KMS-11 (cell line): ENCODE measurements around the gene LRRC14B.

ENCODE experiments used
- H2AFZ ChIP-seq: fragments of 200-600 bp; sonication (generic); 2 replicates; pipeline ENCODE4 v1.6.1; 2016; ENCODE audit warnings: antibody characterized with exemption, mixed run types, low read depth
- H3K27ac ChIP-seq: fragments of 200-600 bp; sonication (generic); 2 replicates; pipeline ENCODE4 v1.6.1; 2016; ENCODE audit warnings: mild to moderate bottlenecking, mixed run types
- H3K27me3 ChIP-seq: fragments of 200-600 bp; sonication (generic); 2 replicates; pipeline ENCODE4 v1.6.1; 2017; ENCODE audit warnings: mild to moderate bottlenecking, low read depth, mixed run types, moderate library complexity; ENCODE audit not compliant: insufficient read depth
- H3K36me3 ChIP-seq: fragments of 200-600 bp; sonication (generic); 2 replicates; pipeline ENCODE4 v1.6.1; 2017; ENCODE audit warnings: mild to moderate bottlenecking, mixed run types; ENCODE audit not compliant: insufficient read depth
- H3K4me1 ChIP-seq: fragments of 200-600 bp; sonication (generic); 2 replicates; pipeline ENCODE4 v1.6.1; 2016; ENCODE audit warnings: mild to moderate bottlenecking, low read depth, mixed run types; ENCODE audit not compliant: poor library complexity, severe bottlenecking
- H3K4me2 ChIP-seq: fragments of 200-600 bp; sonication (generic); 2 replicates; pipeline ENCODE4 v1.7.0; 2016; ENCODE audit warnings: mild to moderate bottlenecking, mixed run types
- H3K4me3 ChIP-seq: fragments of 200-600 bp; sonication (generic); IDR thresholded peaks from 2 replicates; pipeline ENCODE4 v1.6.1; 2017; ENCODE audit warnings: low read depth, low read length, mixed read lengths; ENCODE audit not compliant: insufficient read depth
- H3K79me2 ChIP-seq: fragments of 200-600 bp; sonication (generic); 2 replicates; pipeline ENCODE4 v1.6.1; 2016; ENCODE audit warnings: low read depth, mixed run types; ENCODE audit not compliant: insufficient read depth
- H3K9ac ChIP-seq: fragments of 200-600 bp; sonication (generic); 2 replicates; pipeline ENCODE4 v1.6.1; 2016; ENCODE audit warnings: mild to moderate bottlenecking, mixed run types
- H4K20me1 ChIP-seq: fragments of 200-600 bp; sonication (generic); 2 replicates; pipeline ENCODE4 v1.6.1; 2016; ENCODE audit warnings: mild to moderate bottlenecking, mixed run types; ENCODE audit not compliant: insufficient read depth
- TF ChIP-seq, protein P1 (sequence below): fragments of 200-600 bp; sonication (generic); conservative IDR thresholded peaks from 2 replicates; pipeline ENCODE4 v1.6.1; 2017; ENCODE audit warnings: low read depth, mild to moderate bottlenecking, antibody characterized with exemption, low read length, moderate library complexity, mixed read lengths

Gene LRRC14B

DNA sequence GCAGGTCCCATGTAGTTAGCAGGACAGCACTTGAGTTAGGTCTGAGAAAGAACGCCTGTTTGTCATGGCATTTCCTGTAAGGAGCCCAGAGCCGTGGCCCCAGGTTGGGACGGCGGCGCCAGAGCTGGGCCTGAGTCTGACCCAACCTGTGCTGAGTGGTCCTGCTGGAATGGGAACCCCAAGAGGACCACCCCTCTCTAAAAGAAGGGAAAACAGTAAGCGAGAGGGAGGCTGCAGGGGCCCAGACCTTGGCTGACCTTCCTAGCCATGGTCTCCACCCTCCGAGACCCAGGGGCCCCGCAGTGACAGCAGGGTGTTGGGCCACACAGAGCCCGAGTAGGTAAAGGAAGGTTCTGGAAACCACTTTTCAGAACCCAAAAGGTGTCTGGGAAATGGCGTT lies 1.8 kb upstream of the LRRC14B start:
- peaks cover 54% of the 10 kb centered on the region for H3K4me1 ChIP-seq
- TF ChIP-seq, protein P1, sequence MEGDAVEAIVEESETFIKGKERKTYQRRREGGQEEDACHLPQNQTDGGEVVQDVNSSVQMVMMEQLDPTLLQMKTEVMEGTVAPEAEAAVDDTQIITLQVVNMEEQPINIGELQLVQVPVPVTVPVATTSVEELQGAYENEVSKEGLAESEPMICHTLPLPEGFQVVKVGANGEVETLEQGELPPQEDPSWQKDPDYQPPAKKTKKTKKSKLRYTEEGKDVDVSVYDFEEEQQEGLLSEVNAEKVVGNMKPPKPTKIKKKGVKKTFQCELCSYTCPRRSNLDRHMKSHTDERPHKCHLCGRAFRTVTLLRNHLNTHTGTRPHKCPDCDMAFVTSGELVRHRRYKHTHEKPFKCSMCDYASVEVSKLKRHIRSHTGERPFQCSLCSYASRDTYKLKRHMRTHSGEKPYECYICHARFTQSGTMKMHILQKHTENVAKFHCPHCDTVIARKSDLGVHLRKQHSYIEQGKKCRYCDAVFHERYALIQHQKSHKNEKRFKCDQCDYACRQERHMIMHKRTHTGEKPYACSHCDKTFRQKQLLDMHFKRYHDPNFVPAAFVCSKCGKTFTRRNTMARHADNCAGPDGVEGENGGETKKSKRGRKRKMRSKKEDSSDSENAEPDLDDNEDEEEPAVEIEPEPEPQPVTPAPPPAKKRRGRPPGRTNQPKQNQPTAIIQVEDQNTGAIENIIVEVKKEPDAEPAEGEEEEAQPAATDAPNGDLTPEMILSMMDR, result no peak
- peaks cover 37% of the 10 kb centered on the region for H3K79me2 ChIP-seq
- peak overlapping the region; percentile 99 for H3K4me2 ChIP-seq
- peak overlapping the region; percentile 73; the same call in 1 of the 2 replicates for H3K9ac ChIP-seq
- no peak overlapping the region for H2AFZ ChIP-seq
- H3K36me3 ChIP-seq, result no peaks in the 10 kb centered on the region; the same call in 1 of the 2 replicates
- no peaks in the 10 kb centered on the region for H4K20me1 ChIP-seq
- peak overlapping the region; percentile 86 for H3K27ac ChIP-seq
- H3K27me3 ChIP-seq, result no peaks in the 10 kb centered on the region
- no peak overlapping the region for H3K4me3 ChIP-seq

DNA sequence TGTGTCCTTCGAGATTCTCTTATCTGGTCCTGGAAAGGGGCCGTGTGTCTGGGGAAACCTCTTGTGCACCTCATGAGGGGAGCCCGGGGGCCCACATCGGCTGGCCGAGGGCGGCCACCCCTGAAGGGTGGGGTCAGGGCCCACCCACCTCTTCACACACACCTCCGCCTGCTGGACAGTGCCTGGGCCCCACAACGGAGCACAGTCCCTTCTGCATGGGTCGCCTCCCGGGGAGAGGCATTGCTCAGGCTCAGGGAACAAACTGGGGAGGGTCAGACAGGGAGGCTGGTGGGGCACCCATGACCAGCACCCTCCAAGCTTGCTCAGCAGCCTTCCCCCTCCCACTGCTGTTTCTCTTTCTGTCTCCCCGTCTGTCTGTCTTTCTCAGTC lies 1.3 kb upstream of the LRRC14B start:
- Histone ChIP-seq H4K20me1 (no peaks in the 10 kb centered on the region), H3K4me2 (peak overlapping the region; percentile 99), H2AFZ (peak overlapping the region; percentile 63), H3K4me1 (peaks cover 54% of the 10 kb centered on the region), H3K79me2 (peaks cover 42% of the 10 kb centered on the region), H3K27me3 (no peaks in the 10 kb centered on the region), H3K4me3 (no peak overlapping the region), H3K27ac (peak overlapping the region; percentile 86), H3K9ac (peak overlapping the region; percentile 73; the same call in 1 of the 2 replicates), H3K36me3 (peaks cover 4% of the 10 kb centered on the region; the same call in 1 of the 2 replicates)
- TF ChIP-seq, protein P1, result no peak

DNA sequence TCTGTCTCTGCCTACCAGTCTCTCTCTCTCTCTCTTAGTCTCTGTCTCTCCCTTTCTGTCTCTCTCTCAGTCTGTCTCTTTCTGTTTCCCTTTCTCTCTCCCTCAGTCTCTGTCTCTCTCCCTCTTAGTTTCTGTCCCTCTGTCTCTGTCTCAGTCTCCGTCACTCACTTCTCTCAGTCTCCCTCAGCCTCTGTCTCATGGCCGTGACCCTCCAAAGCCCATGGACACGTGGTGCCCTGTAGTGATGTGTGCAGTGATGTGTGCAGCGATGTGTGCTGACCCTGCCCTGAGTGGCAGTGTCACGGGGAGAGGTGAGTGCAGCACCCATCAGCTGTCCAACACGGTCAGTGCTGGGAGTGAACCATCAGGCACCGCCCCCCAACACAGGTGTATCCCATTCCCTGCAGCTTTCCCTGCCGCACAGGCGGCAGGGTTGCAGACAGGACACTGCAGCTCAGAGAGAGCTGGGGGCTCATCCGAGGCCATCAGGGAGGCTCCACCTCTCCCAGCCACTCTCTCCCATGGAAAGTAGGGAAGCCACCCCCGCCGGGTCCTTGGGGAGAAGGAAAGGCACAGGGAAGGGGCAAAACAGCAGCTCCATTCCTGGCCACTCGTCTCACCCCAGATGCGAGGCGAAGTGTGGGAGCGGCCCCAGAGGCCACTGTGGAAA lies 794 bp upstream of the LRRC14B start:
- Histone ChIP-seq H3K4me2 (peak overlapping the region; percentile 99), H3K4me1 (peaks cover 54% of the 10 kb centered on the region), H3K36me3 (peaks cover 5% of the 10 kb centered on the region; the same call in 1 of the 2 replicates), H3K4me3 (no peak overlapping the region), H3K79me2 (peaks cover 47% of the 10 kb centered on the region), H3K9ac (peak overlapping the region; percentile 73), H2AFZ (peak overlapping the region; percentile 63), H3K27ac (peak overlapping the region; percentile 86), H4K20me1 (no peaks in the 10 kb centered on the region), H3K27me3 (no peaks in the 10 kb centered on the region)
- TF ChIP-seq, protein P1, result no peak

DNA sequence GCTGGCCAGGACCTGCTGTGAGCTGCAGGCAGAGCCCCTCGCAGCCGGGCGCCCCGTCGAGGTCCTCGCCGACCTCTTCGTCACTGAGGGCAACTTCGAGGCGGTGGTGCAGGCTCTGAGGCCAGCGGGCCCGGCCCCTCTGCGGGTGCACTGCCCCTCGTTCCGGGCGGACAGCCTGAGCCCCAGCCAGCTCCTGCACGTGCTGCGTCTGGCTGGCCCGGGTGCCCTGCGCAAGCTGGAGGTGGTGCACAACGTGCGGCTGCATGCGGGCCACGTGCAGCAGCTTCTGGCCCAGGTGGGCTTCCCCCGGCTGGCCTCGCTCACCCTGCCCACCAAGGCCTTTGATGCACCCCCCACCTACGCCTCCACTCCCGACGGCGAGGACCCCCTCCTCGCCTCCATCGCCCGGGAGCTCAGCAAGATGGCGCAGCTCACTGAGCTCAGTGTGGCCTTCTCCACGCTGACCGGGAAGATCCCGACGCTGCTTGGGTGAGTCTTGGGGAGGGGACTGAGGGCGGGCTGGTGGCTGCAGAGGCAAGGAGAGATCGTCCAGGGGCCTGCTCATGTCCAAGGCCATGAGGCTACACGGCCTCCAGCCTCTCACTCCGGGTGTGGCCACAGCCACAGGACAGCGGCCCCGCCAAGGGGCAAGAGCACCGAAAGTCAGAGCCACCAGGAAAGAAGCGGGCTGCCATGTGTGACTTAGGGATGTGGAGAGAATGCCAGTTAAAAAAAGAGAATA lies 825 bp downstream of the LRRC14B start:
- H3K79me2 ChIP-seq, result peaks cover 47% of the 10 kb centered on the region
- TF ChIP-seq, protein P1, result no peak
- H3K4me1 ChIP-seq, result peaks cover 54% of the 10 kb centered on the region
- no peak overlapping the region for H3K4me3 ChIP-seq
- no peaks in the 10 kb centered on the region for H3K27me3 ChIP-seq
- H3K27ac ChIP-seq, result peak overlapping the region; percentile 86
- H3K4me2 ChIP-seq, result peak overlapping the region; percentile 99
- no peak overlapping the region for H2AFZ ChIP-seq
- peaks cover 5% of the 10 kb centered on the region; the same call in 1 of the 2 replicates for H3K36me3 ChIP-seq
- no peaks in the 10 kb centered on the region for H4K20me1 ChIP-seq
- H3K9ac ChIP-seq, result peak overlapping the region; percentile 73
